PC-9 (cell line): Measurements from ENCODE around the gene TGFBR3L.

Experiments used
- CTCF ChIP-seq: fragments of 200-600 bp; sonication (generic); conservative IDR thresholded peaks from 2 replicates; pipeline ENCODE4 v1.6.1; 2017; ENCODE audit warnings: mixed run types, antibody characterized with exemption, mild to moderate bottlenecking, moderate library complexity
- EZH2 ChIP-seq: fragments of 200-600 bp; sonication (generic); IDR thresholded peaks from 2 replicates; pipeline ENCODE4 v1.8.0; 2017; ENCODE audit warnings: antibody characterized with exemption, low read depth

GRCh38 chr19:7905268-7905667 is 9.4 kb upstream of the TGFBR3L start:
- TF ChIP-seq CTCF (no peak), EZH2 (no peak)
